Measurements from ENCODE around the gene EXOC3L1. TPM values are rescaled to one million over a fixed set of nuclear protein-coding genes. Genes with fewer than 3 reads are reported as not detected.

EXOC3L1 gene
- total and polyA plus RNA-seq, 2 of the 13 experiments (the other 11 are each of a cell fraction or from before 2014, with no cell fraction given): 0.12 TPM; not detected in 1

- TF ChIP-seq ZKSCAN5 (CRISPR knock-in tag; IDR thresholded peaks at IDR 0.05) (no peak), KMT2A (CRISPR knock-in tag; IDR thresholded peaks at IDR 0.05) (no peak), FOXK2 (IDR thresholded peaks at IDR 0.05) (no peak), ZMAT3 (CRISPR knock-in tag; conservative IDR thresholded peaks at IDR 0.05) (peak; percentile 72; the same call in 1 of the 2 replicates), ERF (CRISPR knock-in tag; IDR thresholded peaks at IDR 0.05) (peak; percentile 59; the same call in 1 of the 2 replicates), CEBPG (CRISPR knock-in tag; IDR thresholded peaks at IDR 0.05) (no peak), NRL (CRISPR knock-in tag; IDR thresholded peaks at IDR 0.05; ENCODE audit: borderline replicate concordance) (no peak), PRDM15 (CRISPR knock-in tag; IDR thresholded peaks at IDR 0.05) (no peak), ZNF234 (CRISPR knock-in tag; conservative IDR thresholded peaks at IDR 0.05) (no peak), HNF4A (CRISPR knock-in tag; IDR thresholded peaks at IDR 0.05) (no peak), ZNF367 (CRISPR knock-in tag; IDR thresholded peaks at IDR 0.05; ENCODE audit: borderline replicate concordance) (0 out of 2 replicates have a peak, but pooled peaks have one; percentile 65), KLF12 (CRISPR knock-in tag; IDR thresholded peaks at IDR 0.05; ENCODE audit: borderline replicate concordance) (no peak; the same call in 1 of the 2 replicates), RXRB (CRISPR knock-in tag; IDR thresholded peaks at IDR 0.05; ENCODE audit: borderline replicate concordance) (no peak), RXRA (CRISPR knock-in tag; IDR thresholded peaks at IDR 0.05) (peak; percentile 67), MTA3 (CRISPR knock-in tag; IDR thresholded peaks at IDR 0.05) (no peak), SRY (CRISPR knock-in tag; IDR thresholded peaks at IDR 0.05) (no peak), SRSF1 (optimal IDR thresholded peaks at IDR 0.05; ENCODE audit: low read depth, low read length) (peak; percentile 2), ONECUT2 (CRISPR knock-in tag; IDR thresholded peaks at IDR 0.05) (no peak), ZNF263 (CRISPR knock-in tag; IDR thresholded peaks at IDR 0.05) (peak; percentile 99), MED8 (CRISPR knock-in tag; IDR thresholded peaks at IDR 0.05; ENCODE audit: insufficient replicate concordance) (no peak)
- TF ChIP-seq, protein P1, sequence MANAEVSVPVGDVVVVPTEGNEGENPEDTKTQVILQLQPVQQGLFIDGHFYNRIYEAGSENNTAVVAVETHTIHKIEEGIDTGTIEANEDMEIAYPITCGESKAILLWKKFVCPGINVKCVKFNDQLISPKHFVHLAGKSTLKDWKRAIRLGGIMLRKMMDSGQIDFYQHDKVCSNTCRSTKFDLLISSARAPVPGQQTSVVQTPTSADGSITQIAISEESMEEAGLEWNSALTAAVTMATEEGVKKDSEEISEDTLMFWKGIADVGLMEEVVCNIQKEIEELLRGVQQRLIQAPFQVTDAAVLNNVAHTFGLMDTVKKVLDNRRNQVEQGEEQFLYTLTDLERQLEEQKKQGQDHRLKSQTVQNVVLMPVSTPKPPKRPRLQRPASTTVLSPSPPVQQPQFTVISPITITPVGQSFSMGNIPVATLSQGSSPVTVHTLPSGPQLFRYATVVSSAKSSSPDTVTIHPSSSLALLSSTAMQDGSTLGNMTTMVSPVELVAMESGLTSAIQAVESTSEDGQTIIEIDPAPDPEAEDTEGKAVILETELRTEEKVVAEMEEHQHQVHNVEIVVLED (CRISPR knock-in tag; IDR thresholded peaks at IDR 0.05; ENCODE audit: borderline replicate concordance): peak; percentile 56; the same call in 1 of the 2 replicates
- TF ChIP-seq, protein P2, sequence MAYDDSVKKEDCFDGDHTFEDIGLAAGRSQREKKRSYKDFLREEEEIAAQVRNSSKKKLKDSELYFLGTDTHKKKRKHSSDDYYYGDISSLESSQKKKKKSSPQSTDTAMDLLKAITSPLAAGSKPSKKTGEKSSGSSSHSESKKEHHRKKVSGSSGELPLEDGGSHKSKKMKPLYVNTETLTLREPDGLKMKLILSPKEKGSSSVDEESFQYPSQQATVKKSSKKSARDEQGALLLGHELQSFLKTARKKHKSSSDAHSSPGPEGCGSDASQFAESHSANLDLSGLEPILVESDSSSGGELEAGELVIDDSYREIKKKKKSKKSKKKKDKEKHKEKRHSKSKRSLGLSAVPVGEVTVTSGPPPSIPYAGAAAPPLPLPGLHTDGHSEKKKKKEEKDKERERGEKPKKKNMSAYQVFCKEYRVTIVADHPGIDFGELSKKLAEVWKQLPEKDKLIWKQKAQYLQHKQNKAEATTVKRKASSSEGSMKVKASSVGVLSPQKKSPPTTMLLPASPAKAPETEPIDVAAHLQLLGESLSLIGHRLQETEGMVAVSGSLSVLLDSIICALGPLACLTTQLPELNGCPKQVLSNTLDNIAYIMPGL (CRISPR knock-in tag; IDR thresholded peaks at IDR 0.05; ENCODE audit: borderline replicate concordance in 1 of 2, low read depth in 1 of 2): no peak
- TF ChIP-seq, protein P3, sequence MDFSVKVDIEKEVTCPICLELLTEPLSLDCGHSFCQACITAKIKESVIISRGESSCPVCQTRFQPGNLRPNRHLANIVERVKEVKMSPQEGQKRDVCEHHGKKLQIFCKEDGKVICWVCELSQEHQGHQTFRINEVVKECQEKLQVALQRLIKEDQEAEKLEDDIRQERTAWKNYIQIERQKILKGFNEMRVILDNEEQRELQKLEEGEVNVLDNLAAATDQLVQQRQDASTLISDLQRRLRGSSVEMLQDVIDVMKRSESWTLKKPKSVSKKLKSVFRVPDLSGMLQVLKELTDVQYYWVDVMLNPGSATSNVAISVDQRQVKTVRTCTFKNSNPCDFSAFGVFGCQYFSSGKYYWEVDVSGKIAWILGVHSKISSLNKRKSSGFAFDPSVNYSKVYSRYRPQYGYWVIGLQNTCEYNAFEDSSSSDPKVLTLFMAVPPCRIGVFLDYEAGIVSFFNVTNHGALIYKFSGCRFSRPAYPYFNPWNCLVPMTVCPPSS (IDR thresholded peaks at IDR 0.05): no peak
These were observed 39.0 kb downstream of the EXOC3L1 start, which contains the start of gene B3GNT9 (continued) for GRCh38 chr16:67150833-67151396.

All from HepG2 (cell line).